ENCODE data around the gene CDADC1.

Gene CDADC1

DNA sequence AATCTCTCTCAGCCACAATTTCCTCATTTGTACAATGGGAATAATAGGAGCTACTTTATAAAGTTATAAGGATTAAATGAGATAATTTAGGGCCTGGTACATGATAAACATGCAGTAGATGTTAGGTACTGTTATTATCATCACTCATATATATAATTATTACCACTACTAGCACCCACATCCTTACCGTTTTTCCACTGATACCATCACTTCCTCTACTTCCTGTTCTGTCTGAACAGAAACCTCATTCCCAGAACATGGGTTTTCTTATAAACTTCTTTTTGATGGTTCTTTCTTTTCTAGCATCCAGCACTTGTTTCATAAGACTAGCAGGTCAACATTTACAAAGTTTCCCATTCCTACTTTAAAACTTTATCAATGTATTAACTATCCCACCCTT is 6.3 kb downstream of the CDADC1 start:
- ATAC-seq (ENCODE audit: low read depth), result no peak
- H3K36me3 ChIP-seq (ENCODE audit: low read depth), result peaks cover 60% of the 10 kb centered on the region
- no peaks in the 10 kb centered on the region for H3K27me3 ChIP-seq (ENCODE audit: insufficient read depth, poor library complexity, severe bottlenecking)
- no peak for DNase-seq (ENCODE audit: low spot score)
- no peaks in the 10 kb centered on the region for H3K4me1 ChIP-seq (ENCODE audit: insufficient read depth, poor library complexity, severe bottlenecking)
- no peaks in the 10 kb centered on the region for H3K9me3 ChIP-seq (ENCODE audit: severe bottlenecking)
- no peak overlapping the region for H3K27ac ChIP-seq (ENCODE audit: poor library complexity, severe bottlenecking)
- TF ChIP-seq, protein P1, sequence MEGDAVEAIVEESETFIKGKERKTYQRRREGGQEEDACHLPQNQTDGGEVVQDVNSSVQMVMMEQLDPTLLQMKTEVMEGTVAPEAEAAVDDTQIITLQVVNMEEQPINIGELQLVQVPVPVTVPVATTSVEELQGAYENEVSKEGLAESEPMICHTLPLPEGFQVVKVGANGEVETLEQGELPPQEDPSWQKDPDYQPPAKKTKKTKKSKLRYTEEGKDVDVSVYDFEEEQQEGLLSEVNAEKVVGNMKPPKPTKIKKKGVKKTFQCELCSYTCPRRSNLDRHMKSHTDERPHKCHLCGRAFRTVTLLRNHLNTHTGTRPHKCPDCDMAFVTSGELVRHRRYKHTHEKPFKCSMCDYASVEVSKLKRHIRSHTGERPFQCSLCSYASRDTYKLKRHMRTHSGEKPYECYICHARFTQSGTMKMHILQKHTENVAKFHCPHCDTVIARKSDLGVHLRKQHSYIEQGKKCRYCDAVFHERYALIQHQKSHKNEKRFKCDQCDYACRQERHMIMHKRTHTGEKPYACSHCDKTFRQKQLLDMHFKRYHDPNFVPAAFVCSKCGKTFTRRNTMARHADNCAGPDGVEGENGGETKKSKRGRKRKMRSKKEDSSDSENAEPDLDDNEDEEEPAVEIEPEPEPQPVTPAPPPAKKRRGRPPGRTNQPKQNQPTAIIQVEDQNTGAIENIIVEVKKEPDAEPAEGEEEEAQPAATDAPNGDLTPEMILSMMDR (IDR thresholded peaks at IDR 0.05; ENCODE audit: poor library complexity, severe bottlenecking), result no peak
- H3K4me3 ChIP-seq (ENCODE audit: severe bottlenecking), result no peak overlapping the region

DNA sequence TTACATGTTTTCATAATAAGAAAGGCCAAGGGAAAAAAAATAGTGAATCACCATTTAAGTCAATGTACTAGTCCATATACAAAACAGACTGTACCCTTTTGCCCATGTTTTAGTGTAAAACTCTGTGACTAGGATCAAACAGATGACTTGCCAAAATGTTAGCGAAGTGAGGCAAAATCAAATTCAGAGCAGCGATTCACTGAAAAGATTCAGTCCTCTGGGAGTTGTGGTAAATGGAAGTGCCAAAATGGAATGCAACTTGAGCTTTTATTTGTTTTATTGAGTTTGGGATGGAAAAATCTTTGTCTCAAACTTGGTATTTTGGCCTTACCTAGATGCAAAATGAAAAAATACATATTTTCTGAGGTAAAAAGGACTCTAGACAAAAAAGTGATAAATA is 9.1 kb downstream of the CDADC1 start:
- Histone ChIP-seq H3K36me3 (ENCODE audit: low read depth) (peaks cover 61% of the 10 kb centered on the region), H3K4me1 (ENCODE audit: insufficient read depth, poor library complexity, severe bottlenecking) (no peaks in the 10 kb centered on the region), H3K4me3 (ENCODE audit: severe bottlenecking) (no peak overlapping the region), H3K27ac (ENCODE audit: poor library complexity, severe bottlenecking) (no peak overlapping the region), H3K9me3 (ENCODE audit: severe bottlenecking) (no peaks in the 10 kb centered on the region), H3K27me3 (ENCODE audit: insufficient read depth, poor library complexity, severe bottlenecking) (no peaks in the 10 kb centered on the region)
- TF ChIP-seq, protein P1 (IDR thresholded peaks at IDR 0.05; ENCODE audit: poor library complexity, severe bottlenecking), result no peak
- DNase-seq (ENCODE audit: low spot score) (no peak), ATAC-seq (ENCODE audit: low read depth) (no peak)

DNA sequence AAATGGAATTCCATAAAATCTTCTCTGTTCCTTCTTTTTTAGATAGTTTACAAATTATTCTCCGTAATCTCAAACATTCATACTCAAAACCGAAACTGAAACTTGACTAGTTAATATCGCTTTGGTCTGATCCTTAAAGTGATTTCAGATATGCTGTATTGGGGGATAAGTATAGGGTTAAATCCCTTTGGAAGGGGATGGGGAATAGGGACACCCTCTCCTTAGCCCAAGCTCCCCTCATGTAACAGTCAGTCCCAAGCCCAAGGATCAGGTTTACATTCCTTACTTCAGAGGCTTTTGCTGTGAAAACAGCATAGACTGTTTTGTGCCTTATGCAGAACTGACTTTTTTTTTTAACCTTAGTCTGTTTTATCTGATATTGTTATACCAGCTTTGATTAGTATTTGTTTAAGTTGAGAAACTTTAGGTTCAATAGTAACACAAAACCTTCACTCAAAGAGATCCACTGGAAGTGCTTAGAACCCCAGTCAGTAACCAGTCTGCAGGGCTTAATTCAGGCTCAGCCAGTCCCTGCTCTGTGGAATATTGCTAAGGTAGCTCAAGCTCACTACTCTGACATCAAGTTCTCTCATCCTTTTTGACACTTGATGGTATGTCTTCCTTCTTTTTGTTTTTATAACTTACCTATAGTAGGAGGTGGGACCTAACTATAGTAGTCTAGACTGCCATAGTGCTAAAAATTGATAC is 10.5 kb downstream of the CDADC1 start:
- Histone ChIP-seq H3K9me3 (ENCODE audit: severe bottlenecking) (no peaks in the 10 kb centered on the region), H3K27ac (ENCODE audit: poor library complexity, severe bottlenecking) (no peak overlapping the region), H3K27me3 (ENCODE audit: insufficient read depth, poor library complexity, severe bottlenecking) (no peaks in the 10 kb centered on the region), H3K4me1 (ENCODE audit: insufficient read depth, poor library complexity, severe bottlenecking) (no peaks in the 10 kb centered on the region), H3K36me3 (ENCODE audit: low read depth) (peaks cover 57% of the 10 kb centered on the region), H3K4me3 (ENCODE audit: severe bottlenecking) (no peak overlapping the region)
- DNase-seq (ENCODE audit: low spot score) (no peak), ATAC-seq (ENCODE audit: low read depth) (no peak)
- TF ChIP-seq, protein P1 (IDR thresholded peaks at IDR 0.05; ENCODE audit: poor library complexity, severe bottlenecking), result no peak

DNA sequence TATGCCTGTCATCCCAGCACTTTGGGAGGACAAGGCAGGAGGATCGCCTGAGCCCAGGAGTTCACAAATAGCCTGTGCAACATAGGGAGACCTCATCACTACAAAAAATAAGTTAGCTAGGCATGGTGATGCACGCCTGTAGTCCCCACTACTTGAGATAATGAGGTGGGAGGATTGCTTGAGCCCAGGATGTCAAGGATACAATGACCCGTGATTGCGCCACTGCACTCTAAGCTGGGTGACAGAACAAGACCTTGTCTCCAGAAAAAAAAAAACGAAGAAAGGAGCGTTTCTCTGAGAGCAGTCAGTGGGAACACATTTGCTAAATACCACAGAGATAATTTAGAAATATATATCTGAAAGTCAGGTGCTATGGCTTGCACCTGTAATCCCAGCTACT is 11.9 kb downstream of the CDADC1 start:
- Histone ChIP-seq H3K27me3 (ENCODE audit: insufficient read depth, poor library complexity, severe bottlenecking) (no peaks in the 10 kb centered on the region), H3K36me3 (ENCODE audit: low read depth) (peaks cover 58% of the 10 kb centered on the region), H3K4me1 (ENCODE audit: insufficient read depth, poor library complexity, severe bottlenecking) (no peaks in the 10 kb centered on the region), H3K4me3 (ENCODE audit: severe bottlenecking) (no peak overlapping the region), H3K9me3 (ENCODE audit: severe bottlenecking) (no peaks in the 10 kb centered on the region), H3K27ac (ENCODE audit: poor library complexity, severe bottlenecking) (no peak overlapping the region)
- DNase-seq (ENCODE audit: low spot score) (no peak), ATAC-seq (ENCODE audit: low read depth) (no peak)
- TF ChIP-seq, protein P1 (IDR thresholded peaks at IDR 0.05; ENCODE audit: poor library complexity, severe bottlenecking), result no peak

DNA sequence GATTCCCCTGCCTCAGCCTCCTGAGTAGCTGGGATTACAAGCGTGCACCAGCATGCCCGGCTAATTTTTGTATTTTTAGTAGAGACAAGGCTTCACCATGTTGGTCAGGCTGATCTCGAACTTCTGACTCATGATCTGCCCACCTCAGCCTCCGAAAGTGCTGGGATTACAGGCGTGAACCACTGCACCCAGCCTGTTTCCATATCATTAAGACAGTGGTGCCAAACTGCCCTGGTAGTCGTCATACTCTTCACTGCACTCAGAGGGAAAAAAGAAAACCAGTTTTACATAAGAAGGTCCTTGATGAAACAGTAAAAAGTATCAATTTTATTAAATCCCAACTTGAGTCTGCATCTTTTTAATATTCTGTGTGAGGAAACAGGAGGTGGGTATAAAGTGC is 14.9 kb downstream of the CDADC1 start:
- Histone ChIP-seq H3K27me3 (ENCODE audit: insufficient read depth, poor library complexity, severe bottlenecking) (no peaks in the 10 kb centered on the region), H3K36me3 (ENCODE audit: low read depth) (peaks cover 41% of the 10 kb centered on the region), H3K4me1 (ENCODE audit: insufficient read depth, poor library complexity, severe bottlenecking) (no peaks in the 10 kb centered on the region), H3K27ac (ENCODE audit: poor library complexity, severe bottlenecking) (no peak overlapping the region), H3K9me3 (ENCODE audit: severe bottlenecking) (no peaks in the 10 kb centered on the region), H3K4me3 (ENCODE audit: severe bottlenecking) (no peak overlapping the region)
- DNase-seq (ENCODE audit: low spot score) (no peak), ATAC-seq (ENCODE audit: low read depth) (no peak)
- TF ChIP-seq, protein P1 (IDR thresholded peaks at IDR 0.05; ENCODE audit: poor library complexity, severe bottlenecking), result no peak
